LHCN-M2 (cell line): ENCODE data around the gene RPRD2. TPM values are rescaled to one million over a fixed set of nuclear protein-coding genes. Genes with fewer than 3 reads are reported as not detected.
"Not testable (repeated sequence)": the region's sequence is repeated elsewhere in the genome, so short reads cannot be mapped to it uniquely, and the experiment has no call there.

Source experiments
- DNase-seq: peaks from one replicate; pipeline ENCODE4 v3.0.0-alpha.2; 2012; ENCODE audit warnings: low read depth
- polyA plus RNA-seq: library from polyadenylated mRNA; unstranded; fragments of >200 nt; gene quantifications from one replicate; pipeline ENCODE4 v1.2.1, GENCODE V29; 2012; ENCODE audit warnings: missing spikeins
- total RNA-seq: library from RNA; depleted of rRNA; stranded (reverse); fragments of >200 nt; gene quantifications from 2 replicates; pipeline ENCODE4 v1.2.3, GENCODE V29; 2014; rRNA removed

The RPRD2 gene
- 10.8 and 13.4 TPM in 2 replicates for total RNA-seq
- 8.3 TPM for polyA plus RNA-seq

DNA sequence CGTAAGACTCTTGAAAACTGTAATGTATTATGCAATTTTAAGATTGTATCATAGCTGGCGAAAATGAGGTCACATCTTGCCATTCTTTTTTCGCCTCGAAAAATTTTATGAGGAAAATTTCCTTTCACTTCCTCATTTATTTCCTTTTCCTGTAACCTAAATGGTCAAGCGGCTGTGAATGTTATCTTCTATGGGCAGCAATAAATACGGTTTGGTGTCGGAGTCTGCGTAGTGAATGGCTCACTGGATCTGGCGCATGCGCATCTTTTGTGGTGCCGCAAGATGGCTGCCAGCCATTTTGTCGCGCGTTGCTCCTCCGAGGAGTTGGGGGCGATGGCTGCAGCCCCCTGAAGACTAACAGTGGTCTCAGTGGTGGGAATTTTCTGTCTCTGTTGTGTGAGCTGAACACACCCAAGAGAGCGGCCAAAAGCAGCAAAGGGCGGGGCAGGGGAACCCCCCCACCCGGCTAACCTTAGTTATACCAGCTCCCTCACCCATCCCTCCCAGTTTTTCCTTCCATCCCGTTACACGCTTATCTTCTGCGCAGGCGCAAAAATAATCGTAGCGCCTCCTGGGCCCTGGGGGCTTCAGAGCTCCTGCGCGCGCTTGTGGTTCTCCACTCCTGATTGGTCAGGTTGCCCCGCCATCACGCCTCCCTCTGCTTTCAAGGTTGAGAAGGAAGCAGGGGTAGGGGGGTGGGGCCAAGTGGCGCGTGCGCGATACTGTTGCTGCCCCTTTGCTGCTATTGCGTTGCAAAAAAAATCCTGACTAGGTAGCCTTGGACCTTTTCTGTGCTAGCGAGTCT, at the start of gene RPRD2:
TSS of gene RPRD2 (plus strand) at position 722 of the 805 bp plus-strand sequence. CDS start 568 bp downstream, outside the sequence.
- peak; percentile 99 for DNase-seq

DNA sequence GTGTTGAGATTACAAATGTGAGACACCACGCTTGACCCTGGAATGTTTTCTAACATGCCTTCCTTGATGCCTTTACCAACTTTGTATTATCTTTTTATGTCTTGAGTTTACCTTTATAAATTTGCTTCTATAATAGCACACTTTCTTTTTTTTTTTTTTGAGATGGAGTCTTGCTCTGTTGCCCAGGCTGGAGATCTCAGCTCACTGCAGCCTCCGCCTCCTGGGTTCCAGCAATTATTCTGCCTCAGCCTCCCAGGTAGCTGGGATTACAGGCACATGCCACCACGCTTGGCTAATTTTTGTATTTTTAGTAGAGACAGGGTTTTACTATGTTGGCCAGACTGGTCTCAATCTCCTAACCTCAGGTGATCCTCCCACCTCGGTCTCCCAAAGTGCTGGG, 49.3 kb upstream of the RPRD2 start:
- DNase-seq, result not testable (repeated sequence)

DNA sequence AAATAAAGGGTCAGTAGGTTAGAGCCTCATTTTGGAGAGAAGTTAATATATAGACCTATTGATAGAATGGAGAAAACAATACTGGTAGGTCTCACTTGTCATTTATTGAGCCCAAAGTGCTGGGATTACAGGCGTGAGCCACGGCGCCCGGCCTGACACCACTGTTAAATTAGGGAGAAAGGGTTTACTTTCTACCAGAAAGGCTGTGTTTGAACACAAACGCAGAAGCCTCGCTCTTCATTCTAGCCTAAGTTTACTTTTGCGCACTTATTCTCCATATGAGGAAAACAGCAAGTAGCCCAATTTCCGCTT, 43.3 kb upstream of the RPRD2 start:
- no peak for DNase-seq

DNA sequence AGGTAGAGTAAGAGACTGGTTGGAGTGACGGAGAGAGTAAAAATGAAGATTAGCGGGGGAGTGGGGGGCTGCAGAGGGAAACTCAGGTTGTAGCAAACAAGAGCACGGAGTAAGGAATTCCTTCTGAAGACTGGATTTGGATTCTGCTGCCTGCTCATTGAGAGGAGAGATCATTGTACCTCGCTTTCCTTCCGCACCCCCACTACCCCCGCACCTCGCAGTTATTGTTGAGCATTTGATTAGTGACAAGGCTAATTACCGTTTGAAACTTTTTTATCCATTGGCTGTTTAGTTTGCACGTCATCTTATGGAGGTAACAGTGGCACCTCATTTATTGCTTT, 42.2 kb upstream of the RPRD2 start:
- DNase-seq, result no peak

DNA sequence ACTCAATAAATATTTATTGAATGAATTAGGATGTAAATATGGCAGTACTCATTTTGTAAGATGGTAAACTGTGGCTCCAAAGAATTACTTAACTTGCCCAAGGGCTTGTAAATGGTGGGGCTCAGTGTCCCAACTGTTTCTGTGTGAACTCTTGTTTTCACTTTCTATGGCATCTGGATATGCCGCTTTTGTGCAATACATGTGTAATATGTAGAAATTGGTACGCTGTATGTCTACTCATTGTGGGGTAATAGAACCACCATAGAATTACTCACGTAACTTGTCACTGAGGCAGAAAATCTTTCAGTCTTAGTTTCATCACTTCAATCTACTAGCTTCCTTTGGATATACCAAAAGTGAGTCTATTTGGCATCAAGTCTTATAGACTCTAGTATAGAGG, 41.6 kb upstream of the RPRD2 start:
- no peak for DNase-seq

DNA sequence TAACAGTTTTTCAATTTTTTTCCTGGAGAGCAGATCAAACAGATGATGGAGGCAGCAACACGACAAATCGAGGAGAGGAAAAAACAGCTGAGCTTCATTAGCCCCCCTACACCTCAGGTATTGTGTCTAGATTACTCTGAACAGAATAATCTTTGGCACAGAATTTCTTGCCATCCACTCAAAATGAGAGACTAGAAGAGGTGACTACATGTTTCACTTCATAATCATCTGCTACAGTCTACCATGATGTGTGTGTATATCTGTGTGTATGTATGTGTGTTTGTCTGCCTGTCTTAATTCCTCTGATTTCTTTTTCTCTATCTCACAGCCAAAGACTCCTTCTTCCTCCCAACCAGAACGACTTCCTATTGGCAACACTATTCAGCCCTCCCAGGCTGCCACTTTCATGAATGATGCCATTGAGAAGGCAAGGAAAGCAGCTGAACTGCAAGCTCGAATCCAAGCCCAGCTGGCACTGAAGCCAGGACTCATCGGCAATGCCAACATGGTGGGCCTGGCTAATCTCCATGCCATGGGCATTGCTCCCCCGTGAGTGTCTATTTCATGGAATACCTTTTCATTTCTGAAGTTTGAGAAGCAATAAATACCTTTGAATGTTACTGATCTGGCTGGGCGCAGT, 31.2 kb upstream of the RPRD2 start:
- DNase-seq, result no peak

DNA sequence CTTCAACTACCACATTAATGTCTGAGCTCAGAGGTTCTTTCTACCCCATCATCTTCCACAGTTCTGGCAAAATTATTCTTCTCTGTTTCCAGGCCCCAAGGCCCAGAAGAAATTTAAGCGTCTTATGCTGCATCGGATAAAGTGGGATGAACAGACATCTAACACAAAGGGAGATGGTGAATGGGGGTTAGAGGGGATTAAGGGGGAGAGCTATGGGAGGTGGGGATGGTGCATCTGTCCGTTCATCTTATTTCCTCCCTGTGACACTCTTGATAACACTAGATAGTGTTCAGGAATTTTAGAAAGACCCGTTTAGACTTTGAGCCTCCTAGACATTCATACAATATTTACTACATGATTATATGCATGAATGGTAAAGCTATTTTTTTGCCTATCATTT, 17.6 kb upstream of the RPRD2 start:
- no peak for DNase-seq

DNA sequence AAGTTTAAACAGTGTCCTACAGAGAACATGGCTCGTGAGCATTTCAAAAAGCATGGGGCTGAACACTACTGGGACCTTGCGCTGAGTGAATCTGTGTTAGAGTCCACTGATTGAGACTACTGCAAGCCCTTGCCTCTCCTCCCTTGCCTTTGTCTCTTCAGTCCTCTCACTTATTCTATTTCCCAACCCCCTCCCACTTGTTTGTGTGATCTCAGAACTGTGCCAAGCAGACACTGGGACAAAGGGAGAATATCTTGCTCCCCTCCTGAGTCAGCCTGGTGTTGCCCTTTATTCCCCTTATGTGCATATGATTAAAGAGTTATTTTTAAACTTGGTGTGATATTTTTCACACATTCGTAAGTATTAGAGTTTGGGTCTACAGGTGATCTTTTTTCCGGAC, 11.1 kb upstream of the RPRD2 start:
- no peak for DNase-seq

DNA sequence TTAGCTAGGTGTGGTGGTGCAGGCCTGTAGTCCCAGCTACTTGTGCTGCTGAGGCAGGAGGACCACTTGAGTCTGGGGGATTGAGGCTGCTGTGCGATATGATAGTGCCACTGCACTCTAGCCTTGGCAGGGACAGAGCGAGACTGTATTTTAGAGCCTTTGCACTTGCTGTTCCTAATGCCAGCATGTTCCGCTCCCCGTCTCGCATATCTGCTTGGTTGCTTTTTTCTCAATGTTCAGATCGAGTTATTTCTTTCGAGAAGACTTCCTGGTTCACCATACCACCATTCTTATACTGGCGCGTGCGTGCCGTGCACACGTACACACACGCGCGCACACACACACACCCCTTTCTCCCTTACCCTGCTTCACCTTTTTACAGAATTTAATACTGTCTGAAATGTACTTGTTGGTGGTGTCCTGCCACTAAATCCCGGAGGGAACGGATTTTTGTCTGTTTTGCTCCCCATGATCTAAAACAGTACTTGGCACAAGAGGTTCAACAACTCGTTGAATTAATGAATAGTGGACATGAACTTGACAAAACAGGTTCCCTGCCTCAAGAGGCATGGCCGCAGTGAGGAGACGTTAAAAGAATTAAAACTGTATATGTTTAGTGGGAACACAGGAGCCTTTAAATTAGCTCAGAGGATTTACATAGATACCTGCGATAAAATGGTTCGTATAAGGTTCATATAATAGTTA, 1.1 kb upstream of the RPRD2 start:
- DNase-seq, result no peak

DNA sequence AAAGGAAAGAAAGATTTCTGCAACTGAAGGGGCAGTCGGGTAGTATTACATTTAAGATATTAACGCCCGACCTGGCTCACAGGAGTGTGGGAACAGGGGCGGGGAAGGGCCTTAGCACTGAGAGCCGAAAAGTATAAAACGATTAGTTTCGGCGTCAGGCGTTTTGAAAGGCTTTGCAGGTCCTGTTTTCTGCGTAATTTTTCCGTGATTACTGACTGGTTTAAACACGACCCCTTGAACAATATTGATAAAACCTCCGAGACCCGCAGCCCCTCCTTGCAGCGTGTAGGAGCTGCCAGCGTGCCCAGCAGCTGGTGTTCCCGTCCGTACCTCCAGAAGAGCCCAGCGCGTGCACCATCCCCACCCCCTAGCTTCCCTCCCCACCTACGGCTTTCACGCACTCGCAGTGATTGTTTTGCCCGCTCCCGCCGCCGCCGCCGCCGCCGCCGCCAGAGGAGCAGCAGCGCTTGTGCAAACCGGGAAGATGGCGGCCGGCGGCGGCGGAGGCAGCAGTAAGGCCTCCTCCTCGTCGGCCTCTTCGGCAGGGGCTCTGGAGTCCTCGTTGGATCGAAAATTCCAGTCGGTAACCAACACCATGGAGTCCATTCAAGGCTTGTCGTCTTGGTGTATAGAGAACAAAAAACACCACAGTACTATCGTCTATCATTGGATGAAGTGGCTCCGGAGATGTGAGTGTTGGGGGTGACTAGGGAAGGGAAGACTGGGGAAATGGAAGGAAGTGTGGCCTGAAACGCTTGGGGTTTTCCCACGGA, 470 bp downstream of the RPRD2 start:
- peak; percentile 82 for DNase-seq

DNA sequence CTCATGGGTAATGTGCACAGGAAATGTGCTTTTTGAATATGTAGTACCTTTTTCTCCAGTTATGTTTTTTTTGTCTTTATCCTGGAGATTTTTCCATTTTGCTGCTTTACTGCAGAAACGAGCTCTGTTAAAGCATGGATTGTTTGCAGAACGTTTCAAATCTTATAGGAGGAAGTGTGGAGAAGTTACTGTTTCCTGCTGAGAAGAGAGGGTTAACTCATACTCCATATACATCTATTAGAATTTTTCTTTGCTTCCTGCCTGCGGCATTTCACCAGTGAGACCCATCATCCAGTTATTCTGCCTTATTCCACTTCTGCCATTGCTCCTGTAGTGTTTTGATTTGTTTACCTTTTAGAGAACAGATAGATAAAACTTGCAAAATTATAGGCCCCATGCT, 2.0 kb downstream of the RPRD2 start:
- DNase-seq, result peak; percentile 1

DNA sequence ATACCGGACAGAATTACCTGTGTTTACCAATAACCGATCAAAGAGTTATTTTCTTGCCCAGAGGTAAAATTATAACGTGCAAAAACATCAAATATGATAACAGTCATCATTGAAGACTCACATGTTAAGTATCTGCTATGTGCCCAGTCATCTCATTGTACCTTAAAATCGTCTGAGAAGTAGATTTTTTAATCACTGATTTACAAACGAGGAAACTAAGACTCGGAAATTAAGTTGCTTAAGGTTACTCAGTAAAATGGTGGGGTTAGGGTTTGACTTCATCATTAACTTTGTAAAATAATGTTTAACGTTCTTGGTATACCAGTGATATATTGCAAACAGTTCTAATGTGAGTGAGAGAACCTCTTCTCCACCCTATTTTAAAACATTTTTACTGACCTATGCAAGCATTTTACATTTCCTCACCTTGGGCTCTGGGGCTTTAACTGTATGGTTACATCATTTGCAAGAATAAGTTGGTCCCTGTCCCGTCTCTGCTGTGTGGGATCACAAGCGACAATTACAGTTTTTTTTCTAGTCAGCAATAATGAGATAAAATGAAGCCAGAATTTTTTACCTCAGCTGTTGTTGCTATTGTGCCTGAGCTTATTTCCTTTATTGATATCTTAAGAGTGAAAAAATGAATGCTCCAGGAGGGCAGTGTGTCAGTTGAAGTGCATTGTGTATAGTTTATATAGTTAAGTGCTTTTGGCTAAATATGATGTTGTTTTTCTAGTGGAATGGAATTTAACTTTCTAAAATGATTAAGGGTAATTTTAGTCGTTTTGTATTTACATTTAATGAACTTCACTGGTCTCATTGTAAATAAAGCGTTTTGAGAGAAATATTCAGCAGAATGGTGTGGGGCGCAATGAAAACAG, 2.7 kb downstream of the RPRD2 start:
- DNase-seq, result peak; percentile 3

DNA sequence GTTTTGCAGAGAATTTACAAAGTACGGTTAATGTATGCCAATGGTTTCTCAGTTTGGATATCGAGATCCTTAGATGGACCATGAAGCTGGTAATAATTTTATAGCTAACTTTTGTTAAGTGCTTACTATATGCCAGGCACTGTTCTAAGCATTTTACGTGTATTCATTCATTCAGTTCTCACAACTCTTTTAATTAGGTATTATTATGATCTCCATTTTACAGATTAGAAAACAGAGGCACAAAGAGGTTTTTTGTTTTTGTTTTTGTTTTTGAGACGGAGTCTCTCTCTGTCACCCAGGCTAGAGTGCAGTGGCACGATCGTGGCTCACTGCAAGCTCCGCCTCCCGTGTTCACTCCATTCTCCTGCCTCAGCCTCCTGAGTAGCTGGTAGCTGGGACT, 7.2 kb downstream of the RPRD2 start:
- DNase-seq, result no peak

DNA sequence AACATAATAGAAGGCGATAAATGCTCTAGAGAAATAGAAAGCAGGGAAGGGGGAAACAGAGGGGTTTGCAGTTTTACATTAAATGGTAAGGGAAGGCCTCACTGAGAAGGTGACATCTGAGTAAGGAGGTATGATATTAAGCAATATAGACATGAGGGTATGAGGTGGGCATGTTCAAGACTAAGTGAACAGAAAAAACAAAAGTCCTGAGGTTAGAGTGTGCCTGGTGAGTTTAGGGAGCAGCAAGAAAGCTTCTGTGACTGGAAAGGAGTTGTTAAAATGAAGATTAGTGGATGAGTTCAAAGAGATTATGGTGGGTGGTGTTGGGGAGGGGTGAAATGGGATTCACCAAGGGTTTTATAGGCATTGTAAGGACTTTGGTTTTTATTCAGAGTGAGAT, 8.6 kb downstream of the RPRD2 start:
- no peak for DNase-seq

DNA sequence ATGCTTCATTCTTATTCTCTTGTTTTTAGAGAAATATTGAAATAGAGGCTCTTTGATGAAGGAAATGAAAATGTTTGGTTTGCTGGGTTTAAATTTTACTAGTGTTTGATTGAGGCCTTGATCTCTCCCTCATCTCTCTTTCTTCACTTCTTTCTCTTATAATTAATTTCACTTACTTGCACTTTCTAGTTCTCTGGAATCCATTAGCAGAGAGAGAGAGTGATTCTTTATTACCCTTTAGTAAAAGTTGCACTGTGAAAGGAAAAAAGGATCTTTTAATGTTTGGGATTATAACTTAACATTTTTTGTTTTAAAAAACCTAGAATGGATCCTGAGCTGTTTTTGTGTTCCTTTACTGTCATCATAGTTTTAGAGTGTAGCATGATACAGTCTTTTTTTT, 12.2 kb downstream of the RPRD2 start:
- no peak for DNase-seq

DNA sequence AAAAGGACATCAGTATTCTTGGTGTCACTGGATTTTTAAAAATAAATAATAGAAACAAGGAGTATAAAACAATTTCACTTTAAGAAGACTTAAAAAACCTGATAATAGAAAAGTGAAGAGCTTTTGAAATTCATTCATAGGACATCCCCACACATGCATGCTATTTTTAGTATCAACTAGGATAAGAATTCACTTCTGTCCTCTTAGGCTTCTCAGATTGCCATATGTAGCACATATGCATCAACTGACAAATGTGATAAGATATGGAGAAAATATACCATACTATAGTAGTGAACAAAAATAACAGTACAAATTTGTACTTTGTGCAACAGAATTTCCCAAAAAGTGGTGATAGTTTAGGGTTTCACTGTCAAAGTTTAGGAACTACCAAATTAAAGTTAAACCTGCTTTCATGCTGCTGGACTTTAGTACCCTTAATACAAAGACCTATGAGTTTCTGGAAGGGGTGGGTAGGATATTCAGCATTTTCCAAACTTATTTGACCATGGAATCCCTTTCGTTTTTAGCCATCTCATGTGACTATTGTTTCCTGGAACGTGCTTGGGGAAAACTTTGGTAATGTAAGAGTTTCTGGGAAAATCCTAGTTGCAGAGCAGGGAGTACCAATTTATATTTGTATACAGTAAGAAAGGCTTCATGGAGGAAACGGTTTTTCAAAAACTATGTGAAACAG, 19.8 kb downstream of the RPRD2 start:
- DNase-seq, result no peak

DNA sequence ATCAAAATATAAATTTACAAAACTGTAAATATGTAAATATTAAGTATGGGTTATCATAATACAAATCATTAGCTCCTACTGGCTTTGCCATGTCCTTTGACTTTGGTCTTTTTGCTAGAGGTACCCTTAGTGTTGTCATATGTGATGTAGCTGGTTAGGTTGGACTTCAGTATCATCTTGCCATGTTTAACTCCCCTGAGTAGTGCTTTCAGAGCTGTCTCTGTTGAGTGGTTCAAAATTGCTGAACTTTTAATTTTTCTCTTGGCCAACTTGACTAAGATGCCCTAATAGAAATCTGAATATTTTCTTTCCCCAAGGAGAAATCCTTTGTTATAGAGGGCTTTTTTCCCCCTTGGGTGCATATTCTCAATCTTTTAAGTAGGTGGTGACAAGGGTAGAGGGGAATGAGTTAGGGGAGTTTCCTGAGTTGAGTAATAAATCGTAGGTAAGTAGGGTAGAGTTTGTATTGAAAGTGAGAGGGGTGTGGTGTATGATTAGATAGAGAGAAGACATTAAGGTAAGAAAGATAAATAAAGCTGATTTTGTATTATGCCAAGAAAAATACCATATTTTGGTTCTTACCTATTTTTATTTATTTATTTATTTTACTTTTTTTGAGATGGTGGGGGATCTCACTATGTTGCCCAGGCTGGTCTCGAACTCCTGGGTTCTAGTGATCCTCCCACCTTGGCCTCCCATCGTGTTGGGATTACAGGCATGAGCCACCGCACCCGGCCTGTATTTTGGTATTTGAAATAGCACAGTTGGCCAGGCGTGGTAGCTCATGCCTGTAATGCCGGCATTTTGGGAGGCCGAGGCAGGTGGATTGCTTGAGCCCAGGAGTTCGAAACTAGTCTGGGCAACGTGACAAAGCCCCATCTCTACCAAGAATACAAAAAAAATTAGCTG, 21.8 kb downstream of the RPRD2 start:
- DNase-seq, result no peak

DNA sequence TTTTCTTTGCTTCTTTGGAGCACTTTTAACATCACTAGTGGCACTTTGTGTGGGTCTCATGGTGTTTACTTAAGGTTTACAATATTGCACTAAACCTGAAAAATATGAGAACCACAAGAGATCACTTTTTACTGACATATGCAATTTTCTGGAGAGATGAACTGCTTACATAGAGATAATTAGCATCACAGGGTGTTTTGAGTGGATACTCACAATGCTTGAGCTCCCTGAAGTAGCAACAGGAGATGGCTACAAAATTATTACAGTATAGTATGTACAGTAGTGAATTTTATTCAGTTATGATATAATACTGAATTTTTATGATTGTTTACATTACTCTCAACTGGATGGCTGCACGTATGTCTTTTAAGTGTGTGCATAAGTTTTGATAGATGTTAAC, 22.6 kb downstream of the RPRD2 start:
- no peak for DNase-seq

DNA sequence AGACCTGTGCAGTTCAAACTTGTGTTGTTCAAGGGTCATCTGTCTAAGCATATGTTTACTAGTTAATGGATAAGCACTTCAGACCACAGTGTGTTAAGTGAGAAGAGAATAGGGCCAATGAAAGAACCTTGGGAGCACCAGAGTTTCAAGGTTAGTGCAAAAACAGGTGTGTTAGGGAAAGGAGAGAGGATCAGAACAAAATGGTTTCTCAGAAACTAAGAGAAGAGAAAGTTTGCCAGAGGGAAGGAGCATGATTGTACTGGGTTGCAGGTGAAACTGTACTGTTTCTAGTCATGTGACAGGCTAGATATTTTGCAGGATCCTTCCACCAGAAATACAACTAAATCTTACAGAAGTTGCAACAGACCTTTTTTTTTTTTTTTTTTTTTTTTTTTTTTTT, 23.3 kb downstream of the RPRD2 start:
- no peak for DNase-seq
